HT1080 (cell line): ENCODE data around the gene BRINP3. TPM values are rescaled to one million over a fixed set of nuclear protein-coding genes. Genes with fewer than 3 reads are reported as not detected.

Experiments used
- DNase-seq: peaks from one replicate; pipeline ENCODE4 v3.0.0-alpha.2; 2015; ENCODE audit warnings: low read depth
- total RNA-seq: library from RNA; depleted of rRNA; stranded (reverse); fragments of >200 nt; shearing (Covaris generic); gene quantifications from 2 replicates; pipeline ENCODE4 v1.2.3, GENCODE V29; 2014

The BRINP3 gene
- total RNA-seq, 1 experiment from 2014 or later: not detected

DNA sequence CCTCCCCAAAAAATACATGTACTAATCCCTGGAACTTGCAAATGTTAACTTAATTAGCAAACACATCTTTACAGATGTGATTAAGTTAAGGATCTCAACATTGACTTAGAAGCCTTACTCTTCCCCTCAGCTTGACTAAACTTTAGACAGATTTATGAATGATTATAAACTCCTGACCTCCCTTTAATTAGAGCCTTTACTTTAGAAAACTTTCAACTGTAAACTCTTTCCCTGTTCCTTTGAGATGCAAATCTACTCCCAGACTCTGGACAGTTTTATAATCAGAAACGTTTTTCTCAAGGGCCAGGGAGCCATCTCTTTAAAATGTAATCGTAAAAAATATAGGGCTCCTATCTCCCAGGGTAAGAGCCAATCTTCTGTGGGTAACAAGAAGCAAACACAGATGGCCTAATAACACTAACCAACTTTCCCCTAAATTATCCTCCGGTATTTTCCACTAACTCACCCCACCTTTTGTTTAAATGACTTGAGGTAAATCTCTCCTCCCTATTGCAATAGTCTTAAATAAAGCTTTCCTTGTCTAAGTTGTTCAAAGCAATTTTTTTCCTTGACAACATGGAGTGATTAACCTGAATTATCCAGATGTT, 284.1 kb downstream of the BRINP3 start:
- no peak for DNase-seq

DNA sequence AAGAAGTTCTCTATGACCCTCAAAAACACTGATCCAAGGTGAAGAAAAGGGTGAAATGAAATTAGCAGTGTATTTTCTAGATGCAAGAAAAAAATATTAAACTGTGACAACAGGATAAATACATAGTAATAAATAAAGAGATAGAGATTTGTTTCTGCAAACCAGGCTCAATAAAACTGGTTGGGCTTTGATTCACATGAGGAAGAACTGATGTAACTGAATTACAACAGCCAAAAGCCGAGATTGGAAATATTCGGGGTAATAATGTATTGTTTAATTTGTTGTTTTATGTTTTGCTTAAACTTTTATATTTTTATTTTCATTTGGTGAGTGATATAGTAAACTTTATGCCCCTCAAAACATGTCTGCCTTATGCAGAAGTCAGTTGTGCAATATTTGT, 285.0 kb downstream of the BRINP3 start:
- no peak for DNase-seq

DNA sequence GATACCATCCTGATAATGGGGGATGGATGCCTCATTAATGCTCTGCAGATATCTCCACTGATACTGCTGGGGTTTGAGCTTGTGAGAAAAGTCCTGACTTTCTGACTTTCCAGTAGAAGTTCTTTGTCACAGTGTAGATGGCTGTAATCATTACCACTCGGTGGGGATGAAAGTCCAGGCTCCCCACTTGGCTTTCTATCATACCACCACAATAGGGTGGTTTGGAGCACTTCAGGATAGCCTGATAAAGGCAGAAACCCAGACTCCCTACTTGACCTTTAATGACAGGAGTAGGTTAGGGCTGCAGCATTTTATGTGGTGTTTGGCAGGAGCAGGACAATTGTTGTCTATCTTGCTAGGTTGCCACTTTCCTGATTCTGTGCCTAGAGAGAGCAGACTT, 294.1 kb downstream of the BRINP3 start:
- no peak for DNase-seq

DNA sequence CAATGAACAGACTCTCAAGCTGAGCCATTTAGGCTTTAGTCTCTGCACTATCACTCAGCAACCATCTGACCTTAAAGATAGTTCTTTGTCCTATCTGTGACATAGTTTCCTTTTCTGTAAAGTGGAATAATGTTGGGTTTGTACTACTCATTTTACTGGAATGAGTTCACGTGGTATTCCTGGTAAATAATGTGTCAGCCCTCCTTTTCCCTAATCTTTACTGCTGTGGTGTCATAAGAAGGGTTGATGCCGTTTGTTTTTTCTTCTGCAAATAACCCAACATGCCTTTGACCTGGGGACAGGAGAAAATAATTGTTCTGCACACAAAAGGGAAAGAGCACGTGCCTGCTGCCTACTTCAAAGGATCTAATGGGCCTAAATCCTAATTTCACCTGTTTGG, 297.8 kb downstream of the BRINP3 start:
- peak; percentile 54 for DNase-seq

DNA sequence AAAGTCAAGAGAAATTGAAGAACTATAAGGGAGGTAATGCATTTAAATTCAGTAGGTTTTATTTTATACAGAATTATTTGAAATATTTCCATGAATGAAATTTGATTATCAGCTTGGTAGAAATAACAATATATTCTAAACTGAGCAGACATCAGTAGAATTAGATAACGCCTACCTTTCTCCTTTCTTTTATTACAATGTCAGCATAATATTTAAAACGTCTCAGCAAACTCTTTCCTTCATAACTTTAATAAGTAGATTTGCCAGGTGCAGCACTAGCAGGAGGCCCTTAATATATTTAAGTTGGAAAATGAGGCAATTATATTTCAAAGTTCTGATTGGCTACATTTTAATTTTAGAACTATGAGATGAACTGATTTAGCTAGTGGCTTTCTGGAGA, 298.8 kb downstream of the BRINP3 start:
- DNase-seq: no peak

DNA sequence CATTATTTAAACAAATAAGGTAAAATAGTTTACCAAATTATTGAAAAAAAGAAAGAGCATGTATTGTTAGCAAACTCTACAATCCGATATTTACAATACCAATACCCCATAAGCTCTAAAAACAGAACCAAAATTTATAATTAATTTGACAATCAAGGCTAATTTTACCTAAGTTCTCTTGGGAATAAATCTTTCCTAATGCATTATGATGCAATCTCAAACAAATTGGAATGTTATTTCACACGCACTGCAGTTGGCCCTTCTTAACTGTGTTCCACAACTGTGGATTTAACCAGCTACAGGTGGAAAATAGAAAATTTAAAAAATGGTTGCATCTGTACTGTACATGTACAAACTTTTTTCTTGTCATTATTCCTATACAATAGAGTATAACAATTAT, 300.1 kb downstream of the BRINP3 start:
- no peak for DNase-seq

DNA sequence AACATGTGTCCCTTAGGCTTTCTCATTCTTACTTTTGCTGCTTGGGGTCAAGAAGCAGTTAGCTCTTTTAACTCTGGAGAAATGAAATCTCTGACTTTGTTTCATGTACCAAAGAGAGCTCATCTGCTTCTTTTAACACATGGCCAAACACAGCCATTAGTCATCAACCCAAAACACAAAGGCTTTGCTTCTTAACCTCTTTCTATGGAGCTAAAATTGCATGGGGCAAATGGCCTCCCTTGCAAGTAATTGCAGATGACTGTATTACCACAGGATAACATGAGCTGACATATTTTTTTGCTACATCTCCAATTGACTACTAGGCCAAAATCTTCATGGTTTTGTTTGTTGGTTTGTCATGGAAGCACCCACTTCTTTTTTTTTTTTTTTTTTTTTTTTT, 300.9 kb downstream of the BRINP3 start:
- peak; percentile 31 for DNase-seq

DNA sequence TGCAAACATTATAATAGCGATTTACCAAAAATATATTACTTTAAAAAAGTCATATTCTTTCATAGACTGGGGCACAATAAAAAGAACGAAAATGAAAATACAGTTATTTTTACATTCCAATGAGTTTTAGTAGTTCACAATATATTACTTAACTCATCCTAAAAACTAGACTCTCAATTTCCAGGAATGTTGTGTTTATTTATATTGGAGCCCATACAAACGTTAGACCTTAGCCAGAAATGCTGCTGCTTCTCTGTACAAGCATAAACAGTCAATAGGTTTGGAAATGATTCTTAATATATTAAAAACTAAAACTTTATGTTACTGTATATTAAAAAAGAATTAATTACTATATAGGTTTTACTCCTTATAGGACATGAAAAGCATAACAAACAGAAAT, 302.3 kb downstream of the BRINP3 start:
- no peak for DNase-seq

DNA sequence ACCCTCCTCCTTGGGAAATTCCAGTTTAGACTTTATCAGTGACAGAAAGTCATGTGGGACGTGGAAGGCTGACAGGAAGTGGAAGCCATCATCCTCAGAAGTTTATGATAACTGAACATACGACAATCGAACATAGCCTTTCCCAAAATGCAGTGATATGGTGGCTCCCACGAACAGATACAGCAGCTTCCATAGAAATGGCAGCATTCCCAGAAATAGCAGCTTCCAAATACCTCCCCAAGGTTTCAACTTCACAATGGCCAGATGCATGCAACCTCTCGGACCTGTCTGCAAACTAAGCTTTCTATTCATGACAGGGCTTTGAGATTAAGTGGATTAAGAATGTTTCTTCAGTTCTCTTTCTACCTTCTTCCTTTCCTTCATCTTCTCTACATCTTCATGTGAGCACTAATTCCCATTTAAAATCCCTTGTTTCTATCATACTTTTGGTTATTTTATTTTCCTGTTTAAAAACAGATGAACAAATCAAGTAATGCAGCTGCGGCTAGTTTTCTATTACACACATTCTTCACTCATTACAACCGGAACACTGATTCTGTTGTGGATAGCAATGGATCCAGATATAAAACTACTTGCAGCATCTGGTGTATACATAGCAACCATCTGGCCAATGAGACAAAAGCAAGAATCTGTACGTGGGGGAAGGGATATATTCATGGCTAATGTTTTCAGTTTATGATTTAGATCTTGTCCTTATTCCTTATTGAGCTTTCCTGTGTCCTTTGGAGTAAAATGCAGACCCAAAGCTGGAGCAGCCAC, 304.8 kb downstream of the BRINP3 start:
- DNase-seq: no peak

DNA sequence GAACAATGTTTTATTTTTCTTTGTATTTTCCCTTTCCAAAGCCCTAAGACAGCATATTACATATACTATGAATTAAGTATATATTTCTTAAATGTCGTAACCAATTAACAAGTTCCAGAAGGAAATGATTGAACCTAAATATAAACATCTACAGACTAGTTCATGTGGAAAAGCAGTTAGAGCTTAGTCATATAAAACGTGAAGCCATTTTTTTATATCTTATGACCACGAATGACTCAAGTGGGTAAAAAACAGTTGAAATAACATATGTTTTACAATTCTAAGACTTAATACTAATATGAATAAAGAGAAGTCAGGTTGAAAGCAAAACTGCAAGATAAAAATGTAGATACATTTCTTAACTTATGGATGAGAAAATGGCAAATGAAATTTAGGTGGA, 307.3 kb downstream of the BRINP3 start:
- peak; percentile 23 for DNase-seq

DNA sequence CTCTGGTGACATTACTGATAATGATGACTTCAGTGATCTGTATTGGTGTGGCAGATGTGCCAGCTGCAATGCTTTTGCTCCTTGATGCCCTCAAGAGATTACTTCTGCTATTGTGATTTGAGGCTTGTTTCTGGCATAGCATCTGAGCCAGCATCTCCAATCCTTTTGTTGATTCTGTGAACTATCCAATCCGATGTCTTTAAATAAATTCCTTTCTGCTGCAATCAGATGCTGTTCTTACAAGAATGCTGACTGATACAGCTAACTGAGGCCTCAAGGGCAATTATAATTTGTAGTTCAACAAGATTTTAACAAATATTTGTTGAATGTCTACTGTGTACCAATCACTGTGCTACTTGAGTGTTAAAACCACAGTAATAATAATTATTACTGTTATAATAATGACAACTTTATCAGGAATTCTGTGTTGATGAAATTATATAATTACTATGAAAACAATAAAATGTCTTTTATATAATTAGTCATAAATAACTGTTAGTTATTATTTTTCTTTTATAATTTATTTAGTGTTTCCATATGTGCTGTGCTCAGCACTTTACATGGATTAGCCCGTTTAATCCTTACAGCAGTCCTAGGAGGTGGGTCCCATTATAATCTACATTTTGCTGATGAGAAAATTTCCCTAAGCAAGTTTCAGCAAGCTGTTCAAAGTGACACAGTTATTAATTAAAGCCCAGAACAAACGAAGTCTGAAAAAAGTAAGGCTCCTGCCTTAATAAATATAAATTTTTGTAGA, 308.2 kb downstream of the BRINP3 start:
- DNase-seq: peak; percentile 10

DNA sequence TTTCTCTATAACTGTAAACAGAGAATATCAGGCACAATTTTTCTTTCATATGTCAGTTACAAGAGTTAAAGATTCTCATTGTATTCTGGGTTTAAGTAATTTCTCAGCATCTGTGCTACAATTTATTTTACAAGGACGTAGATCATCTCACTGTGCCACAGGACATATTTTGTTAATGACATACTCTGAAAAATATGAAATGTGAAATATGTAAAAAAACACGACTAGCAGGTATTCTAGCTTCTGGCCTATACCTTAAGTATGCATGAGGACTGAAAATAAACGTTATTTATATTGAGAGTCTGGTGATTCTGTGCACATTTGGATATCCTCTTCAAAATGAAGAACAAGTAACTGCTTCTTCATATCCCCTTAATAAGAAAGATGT, 308.8 kb downstream of the BRINP3 start:
- DNase-seq: no peak

DNA sequence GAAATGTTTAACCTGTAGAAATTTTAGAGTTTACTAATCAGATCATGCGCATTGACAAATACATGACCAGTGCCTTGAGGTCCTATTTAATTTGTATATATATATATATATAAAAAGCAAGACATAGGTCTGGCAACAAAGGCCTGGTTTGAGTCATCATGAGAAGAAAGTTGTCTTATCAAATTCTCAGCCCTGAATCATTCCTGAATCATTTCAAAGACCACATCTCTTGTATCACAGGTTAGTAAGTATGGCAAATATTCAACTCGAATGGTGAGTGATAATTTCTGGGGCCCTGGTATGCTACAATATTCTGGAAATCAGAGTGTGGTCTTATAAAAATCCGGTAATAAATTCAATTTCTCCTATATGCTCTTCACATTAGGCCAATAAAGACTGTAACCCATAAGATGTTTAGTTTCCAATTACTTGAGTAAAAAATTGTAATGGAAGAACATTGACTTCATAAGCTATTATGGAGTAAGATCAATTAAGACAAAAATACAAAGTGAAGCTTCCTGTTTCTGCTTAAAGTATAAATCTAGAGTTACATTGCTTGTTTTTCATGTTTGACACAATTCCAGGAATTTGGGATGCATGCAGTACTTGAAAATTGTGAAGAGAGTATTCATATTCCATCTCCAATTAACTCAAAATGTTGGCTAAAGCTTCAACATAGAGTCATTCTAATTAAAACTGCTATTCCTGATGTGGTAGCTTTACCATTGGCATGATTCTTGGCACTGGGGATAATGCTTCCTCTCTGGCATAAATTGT, 309.4 kb downstream of the BRINP3 start:
- peak; percentile 85 for DNase-seq

DNA sequence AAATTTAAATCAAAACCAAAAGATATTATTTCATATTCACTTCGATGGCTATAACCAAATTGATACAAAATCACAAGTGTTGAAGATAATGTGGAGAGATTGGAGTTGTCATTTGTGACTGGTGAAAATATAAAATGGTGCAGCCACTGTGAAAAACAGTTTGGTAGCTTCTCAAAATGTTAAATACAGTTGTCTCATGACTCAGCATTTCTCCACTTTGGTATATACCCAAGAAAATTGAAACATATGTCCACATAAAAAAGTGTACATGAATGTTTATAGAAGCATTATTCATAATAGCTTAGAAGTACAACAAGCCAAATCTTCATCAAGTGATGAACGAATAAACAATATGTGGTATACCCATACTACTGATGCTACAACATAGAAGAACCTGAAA, 318.5 kb downstream of the BRINP3 start:
- no peak for DNase-seq

DNA sequence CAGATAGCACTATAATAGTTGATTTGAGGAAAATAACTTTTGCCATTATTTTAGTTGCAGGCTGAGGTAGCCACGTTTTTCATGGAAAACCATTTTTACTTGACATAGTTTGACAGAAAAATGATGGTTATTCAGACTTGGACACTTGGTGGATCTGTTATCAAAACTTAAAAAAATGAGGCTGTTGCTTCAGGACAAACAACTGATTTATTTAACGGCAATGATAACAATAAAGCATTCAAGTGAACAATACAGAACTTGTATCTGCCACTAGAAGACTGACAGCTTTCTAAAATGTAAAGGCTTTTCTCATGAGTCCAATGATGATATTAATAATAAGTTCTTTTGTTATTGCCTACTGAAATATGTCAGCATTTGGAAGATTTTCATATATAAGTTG, 322.9 kb downstream of the BRINP3 start:
- DNase-seq: no peak

DNA sequence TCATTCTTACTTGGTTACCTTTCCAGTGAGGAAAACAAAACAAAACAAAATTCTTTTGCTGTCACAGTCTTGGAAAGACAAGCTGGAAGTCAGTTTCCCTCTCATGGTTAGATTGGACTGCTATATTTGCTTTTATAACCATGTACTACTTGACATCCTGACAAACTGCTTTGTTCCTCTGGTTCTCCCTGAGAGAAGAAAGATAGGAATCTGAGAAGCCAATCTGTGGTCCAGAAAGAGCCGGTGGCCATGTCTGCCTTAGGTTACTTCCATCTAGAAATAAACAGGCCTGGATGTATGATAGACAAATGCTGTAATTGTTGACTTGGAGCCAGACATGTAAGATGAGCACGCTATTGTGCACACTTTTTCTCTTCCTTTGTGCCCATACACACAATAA, 330.0 kb downstream of the BRINP3 start:
- DNase-seq: no peak

DNA sequence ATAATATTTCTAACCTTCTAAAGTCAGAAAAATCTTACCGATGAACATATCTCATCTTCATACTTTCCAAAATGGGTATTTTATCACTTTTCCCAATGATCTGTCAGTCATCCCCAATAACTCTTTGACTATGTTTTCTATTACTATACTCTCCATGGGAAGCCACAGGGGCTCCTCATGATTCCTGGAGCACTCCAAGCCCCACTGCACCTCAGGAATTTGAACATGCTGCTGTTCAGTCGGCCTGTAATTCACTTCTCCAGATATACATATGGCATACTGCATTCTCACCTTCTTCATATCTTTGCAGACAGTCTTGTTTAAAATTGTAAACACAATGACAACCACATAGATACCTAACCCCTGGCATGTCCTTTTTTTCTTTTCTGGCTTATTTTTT, 333.0 kb downstream of the BRINP3 start:
- DNase-seq: no peak

DNA sequence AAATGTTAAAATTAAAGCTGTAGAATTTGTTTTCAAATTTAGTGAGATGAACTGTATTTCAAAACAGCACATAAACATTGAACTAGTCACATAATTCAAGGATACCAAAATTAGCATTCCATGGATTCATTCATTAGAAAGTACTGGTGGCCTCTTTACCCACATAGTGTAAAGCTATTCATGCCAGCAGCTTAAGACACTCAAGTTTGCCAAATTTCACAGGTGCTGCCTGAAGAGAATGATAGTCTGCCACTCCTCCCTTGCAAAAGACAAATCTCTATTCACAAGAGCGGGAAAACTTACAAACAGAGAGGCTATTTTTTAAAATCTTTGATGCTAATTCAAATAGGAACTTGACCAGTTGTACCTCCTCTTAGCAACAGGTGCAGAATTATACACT, 337.0 kb downstream of the BRINP3 start:
- no peak for DNase-seq

DNA sequence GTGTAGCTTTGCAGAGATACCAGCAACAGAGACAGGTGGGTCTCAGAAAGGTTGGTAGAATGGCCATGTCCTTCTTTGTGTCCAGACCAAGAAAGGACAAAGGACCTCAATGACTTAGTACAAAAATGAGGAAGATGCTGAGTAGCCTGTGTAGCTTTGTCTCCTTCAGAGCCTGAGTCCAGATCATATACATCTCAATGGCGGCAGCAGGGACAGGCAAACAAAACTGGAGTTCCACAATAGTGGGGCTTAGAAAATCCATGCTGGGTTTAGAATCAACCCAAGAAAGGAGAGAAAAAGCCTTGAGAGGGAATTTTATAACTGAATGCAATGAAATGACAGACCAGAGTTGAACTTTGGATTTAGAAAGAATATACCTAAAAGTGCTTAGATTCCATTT, 339.0 kb downstream of the BRINP3 start:
- no peak for DNase-seq

DNA sequence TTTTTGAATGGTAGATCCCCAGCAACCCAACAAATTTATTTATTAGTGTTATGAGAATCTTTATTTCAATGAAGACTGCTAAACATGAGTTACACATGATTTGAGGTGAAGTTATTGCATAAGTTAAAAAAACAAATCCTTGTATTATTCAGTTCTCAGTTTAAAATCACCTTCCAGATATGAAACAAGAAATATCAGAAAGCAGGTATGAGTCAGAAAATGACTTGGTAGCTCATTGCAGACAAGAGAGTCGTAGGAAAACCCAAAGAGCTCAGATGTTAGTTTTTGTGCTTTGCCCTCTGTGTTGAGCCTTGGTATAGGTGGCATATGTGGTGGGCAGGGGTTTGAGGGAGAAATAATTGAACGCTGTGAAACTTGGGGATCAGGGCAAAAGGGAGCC, 339.4 kb downstream of the BRINP3 start:
- DNase-seq: no peak

DNA sequence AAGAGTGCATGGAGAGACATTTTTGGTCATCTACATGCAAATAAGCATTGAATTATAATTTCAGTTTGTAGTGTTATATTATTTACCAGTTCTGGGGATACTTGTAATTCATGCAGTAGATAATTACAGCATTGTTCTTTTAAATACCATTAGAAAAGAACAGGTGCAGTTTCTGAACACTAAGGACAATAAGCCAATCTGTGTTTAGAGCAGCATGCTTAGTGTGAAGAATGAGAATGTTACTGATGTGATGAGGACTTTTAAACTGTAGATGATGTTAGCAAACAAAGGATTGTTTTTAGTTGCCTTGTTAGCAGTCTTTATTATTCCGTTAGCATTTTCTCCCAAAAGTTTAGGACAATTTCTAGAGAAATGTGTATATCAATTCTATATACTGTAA, 348.3 kb downstream of the BRINP3 start:
- no peak for DNase-seq

DNA sequence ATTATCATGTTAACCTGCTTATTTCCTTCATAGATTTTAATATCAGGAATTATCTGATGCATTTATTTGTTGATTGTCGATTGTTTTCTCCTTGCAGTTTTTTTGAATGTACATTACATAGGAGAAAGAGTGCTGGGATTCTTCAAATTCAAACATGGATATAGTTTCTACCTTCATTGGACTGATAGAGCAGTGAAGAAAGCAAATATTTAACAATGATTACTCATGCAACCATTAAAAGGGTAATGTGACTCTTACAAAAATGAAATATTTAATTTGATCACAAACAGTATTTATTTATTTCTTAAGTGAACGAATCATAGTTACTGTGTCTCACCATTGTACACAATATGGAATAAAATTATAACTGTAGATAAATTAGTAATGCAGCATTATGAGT, 350.9 kb downstream of the BRINP3 start:
- no peak for DNase-seq
